Measurements from ENCODE around the gene MYOM1.

DNA sequence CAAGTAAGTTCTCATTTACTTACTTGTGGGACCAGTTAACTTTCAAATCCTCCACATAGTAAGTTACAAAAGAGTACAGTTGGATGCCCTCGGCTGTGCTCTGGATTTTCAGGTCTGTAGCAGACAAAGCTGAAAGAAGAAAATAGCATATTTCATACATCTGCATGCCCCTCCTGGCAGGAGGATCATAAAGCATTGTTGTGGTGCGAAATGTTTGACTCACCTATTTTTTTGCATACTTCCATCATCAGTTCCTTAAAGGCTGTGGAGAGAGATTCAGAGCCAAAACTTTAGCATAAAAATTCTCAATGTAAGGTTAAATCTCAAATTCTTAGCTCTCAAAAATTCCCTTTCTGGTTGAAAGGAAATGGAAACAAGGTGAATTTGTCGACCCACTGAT is 136.0 kb downstream of the MYOM1 start:
- TF ChIP-seq, protein P1, sequence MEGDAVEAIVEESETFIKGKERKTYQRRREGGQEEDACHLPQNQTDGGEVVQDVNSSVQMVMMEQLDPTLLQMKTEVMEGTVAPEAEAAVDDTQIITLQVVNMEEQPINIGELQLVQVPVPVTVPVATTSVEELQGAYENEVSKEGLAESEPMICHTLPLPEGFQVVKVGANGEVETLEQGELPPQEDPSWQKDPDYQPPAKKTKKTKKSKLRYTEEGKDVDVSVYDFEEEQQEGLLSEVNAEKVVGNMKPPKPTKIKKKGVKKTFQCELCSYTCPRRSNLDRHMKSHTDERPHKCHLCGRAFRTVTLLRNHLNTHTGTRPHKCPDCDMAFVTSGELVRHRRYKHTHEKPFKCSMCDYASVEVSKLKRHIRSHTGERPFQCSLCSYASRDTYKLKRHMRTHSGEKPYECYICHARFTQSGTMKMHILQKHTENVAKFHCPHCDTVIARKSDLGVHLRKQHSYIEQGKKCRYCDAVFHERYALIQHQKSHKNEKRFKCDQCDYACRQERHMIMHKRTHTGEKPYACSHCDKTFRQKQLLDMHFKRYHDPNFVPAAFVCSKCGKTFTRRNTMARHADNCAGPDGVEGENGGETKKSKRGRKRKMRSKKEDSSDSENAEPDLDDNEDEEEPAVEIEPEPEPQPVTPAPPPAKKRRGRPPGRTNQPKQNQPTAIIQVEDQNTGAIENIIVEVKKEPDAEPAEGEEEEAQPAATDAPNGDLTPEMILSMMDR (IDR thresholded peaks at IDR 0.05; ENCODE audit: low read depth, low read length): no peak
- no peak for TF ChIP-seq EZH2phosphoT487 (IDR thresholded peaks at IDR 0.05; ENCODE audit: low read depth)

Measured in OCI-LY3 (cell line).